GM19238 (cell line): ENCODE results near the gene ESPN.
"Not testable (repeated sequence)": the region's sequence is repeated elsewhere in the genome, so short reads cannot be mapped to it uniquely, and the experiment has no call there.

Source experiments
- DNase-seq: peaks from one replicate; pipeline ENCODE4 v3.0.0; 2011; ENCODE audit warnings: low spot score; ENCODE audit not compliant: insufficient read length

ESPN gene

GRCh38 chr1:6477039-6477820 is 52.7 kb downstream of the ESPN start:
- no peak for DNase-seq

- DNase-seq: no peak
Observed at GRCh38 chr1:6481820-6482219, 57.2 kb downstream of the ESPN start.

GRCh38 chr1:6483017-6483760 is 58.6 kb downstream of the ESPN start:
- no peak for DNase-seq

- DNase-seq: no peak
Observed at GRCh38 chr1:6483761-6484117, 59.2 kb downstream of the ESPN start.

GRCh38 chr1:6484826-6485167 is 60.2 kb downstream of the ESPN start:
- no peak for DNase-seq

GRCh38 chr1:6485168-6486101 is 60.9 kb downstream of the ESPN start:
- DNase-seq: no peak

GRCh38 chr1:6486433-6487011 is 61.9 kb downstream of the ESPN start:
- DNase-seq: peak; percentile 84

GRCh38 chr1:6487804-6488484 is 63.4 kb downstream of the ESPN start:
- no peak for DNase-seq

GRCh38 chr1:6488602-6489382 is 64.2 kb downstream of the ESPN start:
- no peak for DNase-seq

GRCh38 chr1:6489383-6489765 is 64.8 kb downstream of the ESPN start:
- DNase-seq: no peak

GRCh38 chr1:6489799-6490180 is 65.2 kb downstream of the ESPN start:
- peak; percentile 97 for DNase-seq

GRCh38 chr1:6490181-6491080 is 65.9 kb downstream of the ESPN start:
- DNase-seq: peak; percentile 80

GRCh38 chr1:6491081-6491449 is 66.5 kb downstream of the ESPN start:
- no peak for DNase-seq

- no peak for DNase-seq
Observed at GRCh38 chr1:6491480-6491962, 66.9 kb downstream of the ESPN start, which contains the start of gene PLEKHG5. TSS of gene PLEKHG5 (minus strand) at chr1:6491667. CDS start at chr1:6477571, 14,096 bp downstream.

- no peak for DNase-seq
Observed at GRCh38 chr1:6491966-6492365, 67.4 kb downstream of the ESPN start.

- not testable (repeated sequence) for DNase-seq
Observed at GRCh38 chr1:6493834-6494223, 69.3 kb downstream of the ESPN start.

- DNase-seq: no peak
Observed at GRCh38 chr1:6494627-6495026, 70.1 kb downstream of the ESPN start.

- no peak for DNase-seq
Observed at GRCh38 chr1:6495041-6495441, 70.5 kb downstream of the ESPN start.
